ENCODE results near the gene ZNF14. TPM values are rescaled to one million over a fixed set of nuclear protein-coding genes. Genes with fewer than 3 reads are reported as not detected.
"Not testable (repeated sequence)": the region's sequence is repeated elsewhere in the genome, so short reads cannot be mapped to it uniquely, and the experiment has no call there.

ZNF14 gene
- total RNA-seq, 1 donor from 2014 or later = 3.4 TPM

DNA sequence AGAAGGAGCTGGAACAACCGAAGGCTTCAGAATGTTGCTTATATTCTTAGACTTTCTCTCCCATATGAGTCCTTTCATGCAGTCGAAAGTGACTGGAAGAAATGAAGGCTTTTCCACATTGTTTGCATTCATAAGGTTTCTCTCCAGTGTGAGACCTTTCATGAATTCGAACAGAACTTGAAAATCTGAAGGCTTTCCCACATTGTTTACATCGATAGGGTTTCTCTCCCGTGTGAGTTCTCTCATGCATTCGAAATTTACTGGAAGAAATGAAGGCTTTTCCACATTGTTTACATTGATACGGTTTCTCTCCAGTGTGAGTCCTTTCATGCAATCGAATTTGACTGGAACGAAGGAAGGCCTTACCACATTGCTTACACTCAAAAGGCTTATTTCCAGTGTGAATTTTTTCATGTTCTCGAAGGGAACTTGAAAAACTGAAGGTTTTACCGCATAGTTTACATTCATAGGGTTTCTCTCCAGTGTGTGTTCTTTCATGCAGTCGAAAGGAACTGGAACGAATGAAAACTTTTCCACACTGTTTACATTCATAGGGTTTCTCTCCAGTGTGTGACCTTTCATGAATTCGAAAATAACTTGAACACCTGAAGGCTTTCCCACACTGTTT is 21.5 kb downstream of the ZNF14 start:
- Mint-ChIP-seq H3K27ac (ENCODE audit: unreplicated experiment) (no peak overlapping the region), H3K4me1 (ENCODE audit: low read depth) (no peaks in the 10 kb centered on the region), H3K9me3 (ENCODE audit: low read depth) (peaks cover 69% of the 10 kb centered on the region)

GRCh38 chr19:19710506-19710905 is 22.4 kb downstream of the ZNF14 start:
- TF ChIP-seq, protein P1, sequence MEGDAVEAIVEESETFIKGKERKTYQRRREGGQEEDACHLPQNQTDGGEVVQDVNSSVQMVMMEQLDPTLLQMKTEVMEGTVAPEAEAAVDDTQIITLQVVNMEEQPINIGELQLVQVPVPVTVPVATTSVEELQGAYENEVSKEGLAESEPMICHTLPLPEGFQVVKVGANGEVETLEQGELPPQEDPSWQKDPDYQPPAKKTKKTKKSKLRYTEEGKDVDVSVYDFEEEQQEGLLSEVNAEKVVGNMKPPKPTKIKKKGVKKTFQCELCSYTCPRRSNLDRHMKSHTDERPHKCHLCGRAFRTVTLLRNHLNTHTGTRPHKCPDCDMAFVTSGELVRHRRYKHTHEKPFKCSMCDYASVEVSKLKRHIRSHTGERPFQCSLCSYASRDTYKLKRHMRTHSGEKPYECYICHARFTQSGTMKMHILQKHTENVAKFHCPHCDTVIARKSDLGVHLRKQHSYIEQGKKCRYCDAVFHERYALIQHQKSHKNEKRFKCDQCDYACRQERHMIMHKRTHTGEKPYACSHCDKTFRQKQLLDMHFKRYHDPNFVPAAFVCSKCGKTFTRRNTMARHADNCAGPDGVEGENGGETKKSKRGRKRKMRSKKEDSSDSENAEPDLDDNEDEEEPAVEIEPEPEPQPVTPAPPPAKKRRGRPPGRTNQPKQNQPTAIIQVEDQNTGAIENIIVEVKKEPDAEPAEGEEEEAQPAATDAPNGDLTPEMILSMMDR (IDR thresholded peaks at IDR 0.05) = no peak
- peaks cover 76% of the 10 kb centered on the region for H3K36me3 Mint-ChIP-seq (ENCODE audit: low read depth)
- H3K4me1 Mint-ChIP-seq (ENCODE audit: low read depth) = no peaks in the 10 kb centered on the region
- DNase-seq (ENCODE audit: low spot score) = no peak
- peaks cover 69% of the 10 kb centered on the region for H3K9me3 Mint-ChIP-seq (ENCODE audit: low read depth)
- H3K4me3 Mint-ChIP-seq (ENCODE audit: unreplicated experiment) = no peak overlapping the region
- no peaks in the 10 kb centered on the region for H3K27me3 Mint-ChIP-seq (ENCODE audit: low read depth)
- no peak overlapping the region for H3K27ac Mint-ChIP-seq (ENCODE audit: unreplicated experiment)

More for the DNA sequence above, 21.5 kb downstream of the ZNF14 start:
- no peak for DNase-seq (ENCODE audit: low spot score)
- no peak overlapping the region for H3K4me3 Mint-ChIP-seq (ENCODE audit: unreplicated experiment)
- H3K36me3 Mint-ChIP-seq (ENCODE audit: low read depth) = peaks cover 77% of the 10 kb centered on the region
- H3K27me3 Mint-ChIP-seq (ENCODE audit: low read depth) = no peaks in the 10 kb centered on the region
- TF ChIP-seq, protein P1 (IDR thresholded peaks at IDR 0.05) = no peak

DNA sequence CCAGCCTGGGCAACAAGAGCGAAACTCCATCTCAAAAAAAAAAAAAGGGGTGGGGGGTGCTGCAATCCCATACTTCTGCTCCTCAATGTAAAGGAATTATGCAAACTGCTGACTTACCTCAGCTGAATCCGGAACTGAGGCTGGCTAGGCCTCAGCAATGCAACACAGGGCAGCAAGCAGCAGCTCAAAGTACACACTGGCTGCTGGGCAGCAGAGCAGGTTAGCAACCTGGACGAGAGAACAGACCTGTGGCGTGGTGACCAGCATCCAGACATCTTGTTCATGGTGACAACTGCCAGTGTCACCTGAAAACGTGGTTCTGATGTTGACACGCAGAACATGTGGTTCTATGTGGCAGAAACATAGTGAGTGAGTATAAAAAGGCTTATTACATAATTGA is 28.1 kb downstream of the ZNF14 start:
- TF ChIP-seq, protein P1 (IDR thresholded peaks at IDR 0.05) = no peak
- Mint-ChIP-seq H3K27me3 (ENCODE audit: low read depth) (no peaks in the 10 kb centered on the region), H3K4me1 (ENCODE audit: low read depth) (no peaks in the 10 kb centered on the region), H3K4me3 (ENCODE audit: unreplicated experiment) (no peak overlapping the region), H3K36me3 (ENCODE audit: low read depth) (peaks cover 63% of the 10 kb centered on the region), H3K9me3 (ENCODE audit: low read depth) (peaks cover 63% of the 10 kb centered on the region), H3K27ac (ENCODE audit: unreplicated experiment) (no peak overlapping the region)
- DNase-seq (ENCODE audit: low spot score) = no peak

GRCh38 chr19:19700493-19700892 is 32.4 kb downstream of the ZNF14 start:
- not testable (repeated sequence) for DNase-seq (ENCODE audit: low spot score); H3K4me3 Mint-ChIP-seq (ENCODE audit: unreplicated experiment); H3K4me1 Mint-ChIP-seq (ENCODE audit: low read depth); H3K27ac Mint-ChIP-seq (ENCODE audit: unreplicated experiment); H3K27me3 Mint-ChIP-seq (ENCODE audit: low read depth)
- Mint-ChIP-seq H3K36me3 (ENCODE audit: low read depth) (peaks cover 35% of the 10 kb centered on the region), H3K9me3 (ENCODE audit: low read depth) (peaks cover 43% of the 10 kb centered on the region)

DNA sequence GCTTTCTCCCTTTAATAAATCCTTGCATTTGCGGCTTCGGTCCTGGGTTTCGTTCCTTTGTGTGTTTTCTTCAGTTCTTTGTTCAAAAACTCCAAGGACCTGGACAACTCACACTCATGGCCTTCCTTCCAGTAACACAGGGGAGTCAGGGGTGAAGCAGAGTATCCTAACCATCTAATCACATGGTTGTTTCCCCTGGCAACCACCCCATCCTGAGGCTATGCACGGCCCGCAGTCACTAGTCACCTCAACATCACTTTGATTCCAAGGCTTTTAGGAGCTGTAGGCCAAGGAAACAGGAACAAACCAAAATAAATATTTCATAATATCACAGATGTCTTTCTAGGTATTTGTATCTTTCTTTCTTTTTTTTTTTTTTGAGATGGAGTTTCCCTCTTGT is 35.3 kb downstream of the ZNF14 start:
- H3K4me1 Mint-ChIP-seq (ENCODE audit: low read depth) = no peaks in the 10 kb centered on the region
- no peaks in the 10 kb centered on the region for H3K27me3 Mint-ChIP-seq (ENCODE audit: low read depth)
- H3K36me3 Mint-ChIP-seq (ENCODE audit: low read depth) = peaks cover 16% of the 10 kb centered on the region
- H3K27ac Mint-ChIP-seq (ENCODE audit: unreplicated experiment) = no peak overlapping the region
- peaks cover 27% of the 10 kb centered on the region for H3K9me3 Mint-ChIP-seq (ENCODE audit: low read depth)
- TF ChIP-seq, protein P1 (IDR thresholded peaks at IDR 0.05) = no peak
- DNase-seq (ENCODE audit: low spot score) = no peak
- H3K4me3 Mint-ChIP-seq (ENCODE audit: unreplicated experiment) = no peak overlapping the region

GRCh38 chr19:19696386-19696785 is 36.5 kb downstream of the ZNF14 start:
- Mint-ChIP-seq H3K27ac (ENCODE audit: unreplicated experiment) (no peak overlapping the region), H3K4me3 (ENCODE audit: unreplicated experiment) (no peak overlapping the region), H3K4me1 (ENCODE audit: low read depth) (no peaks in the 10 kb centered on the region), H3K36me3 (ENCODE audit: low read depth) (peaks cover 15% of the 10 kb centered on the region), H3K27me3 (ENCODE audit: low read depth) (no peaks in the 10 kb centered on the region), H3K9me3 (ENCODE audit: low read depth) (peaks cover 25% of the 10 kb centered on the region)
- TF ChIP-seq, protein P1 (IDR thresholded peaks at IDR 0.05) = no peak
- DNase-seq (ENCODE audit: low spot score) = no peak

All from chondrocyte (in vitro differentiated cells).